COR-L47 (cell line): Measurements from ENCODE around the gene KRTAP4-7.
"Not testable (repeated sequence)": the region's sequence is repeated elsewhere in the genome, so short reads cannot be mapped to it uniquely, and the experiment has no call there.

Experiments
- DNase-seq: peaks from one replicate; lab custom pipeline; 2025; lab: John Stamatoyannopoulos, UW

The KRTAP4-7 gene

DNA sequence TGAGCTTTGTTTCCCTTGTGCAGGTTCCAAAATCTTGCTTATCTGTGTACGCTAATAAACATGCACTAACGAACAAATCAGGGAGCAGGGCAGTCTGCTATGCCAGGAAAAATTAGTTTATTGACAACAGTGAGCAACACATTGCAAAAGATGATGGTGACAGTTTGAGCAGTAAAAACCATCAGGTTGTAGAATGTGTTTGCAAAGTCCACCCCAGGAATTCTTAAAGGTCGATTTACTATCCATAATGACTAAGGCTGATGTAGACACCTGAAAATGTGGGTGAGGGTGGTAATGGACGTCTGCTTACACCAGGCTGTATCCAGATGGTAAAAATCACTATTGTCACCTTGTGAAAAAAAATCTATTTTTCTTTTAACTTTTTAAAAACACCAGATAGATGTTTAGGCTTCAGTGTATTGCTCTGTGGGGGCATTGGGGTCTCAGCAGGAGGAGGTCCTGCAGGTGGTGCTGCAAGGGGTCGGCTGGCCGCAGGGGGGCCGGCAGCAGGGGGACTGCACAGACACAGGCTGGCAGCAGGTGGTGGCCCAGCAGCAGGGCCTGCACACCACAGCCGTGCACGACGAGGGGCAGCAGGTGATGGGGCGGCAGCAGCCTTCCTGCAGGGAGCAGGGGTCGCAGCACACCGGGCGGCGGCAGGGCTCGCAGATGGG is 18.8 kb upstream of the KRTAP4-7 start:
- DNase-seq, result not testable (repeated sequence)

DNA sequence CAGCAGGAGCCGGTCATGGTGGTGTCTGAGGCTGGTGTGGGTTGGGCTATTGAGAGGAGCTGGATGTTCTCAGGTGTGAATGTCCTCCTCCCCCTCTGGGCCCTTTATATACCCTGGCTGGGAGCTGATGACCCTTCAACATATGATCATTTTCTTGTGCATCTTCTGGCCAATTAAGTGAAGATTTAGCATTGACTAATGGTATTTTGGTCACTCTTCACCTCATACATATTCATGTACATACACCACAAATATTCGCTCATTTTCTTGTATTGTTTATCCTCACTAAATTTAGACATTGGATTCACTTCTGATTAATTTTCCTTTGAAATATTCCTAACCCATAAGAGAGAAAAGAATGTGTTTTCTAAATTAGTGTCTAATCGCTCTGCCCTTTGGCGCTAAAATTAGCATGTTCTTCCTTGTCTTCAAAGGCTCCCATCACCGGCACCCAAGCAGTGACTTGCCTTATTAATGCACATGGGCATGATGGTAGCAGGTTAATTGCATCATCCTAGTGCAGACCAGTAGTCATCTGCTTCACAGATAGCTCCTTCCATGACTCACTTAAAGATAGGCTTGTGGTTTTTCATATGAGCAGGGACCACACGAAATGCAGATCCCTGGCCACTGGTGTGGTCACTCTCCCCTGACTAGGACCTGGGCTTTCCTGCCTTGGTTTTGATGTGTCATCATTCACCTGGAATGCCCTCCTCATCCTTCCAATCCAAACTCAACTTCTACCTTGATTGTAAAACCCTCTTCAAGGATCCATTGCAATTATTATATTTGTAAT is 17.9 kb upstream of the KRTAP4-7 start, which contains the start of gene KRTAP2-4:
Gene KRTAP2-4 (minus strand): TSS at position 51 of the 796 bp plus-strand sequence. CDS start 34 bp downstream, at position 17.
- DNase-seq, result no peak

DNA sequence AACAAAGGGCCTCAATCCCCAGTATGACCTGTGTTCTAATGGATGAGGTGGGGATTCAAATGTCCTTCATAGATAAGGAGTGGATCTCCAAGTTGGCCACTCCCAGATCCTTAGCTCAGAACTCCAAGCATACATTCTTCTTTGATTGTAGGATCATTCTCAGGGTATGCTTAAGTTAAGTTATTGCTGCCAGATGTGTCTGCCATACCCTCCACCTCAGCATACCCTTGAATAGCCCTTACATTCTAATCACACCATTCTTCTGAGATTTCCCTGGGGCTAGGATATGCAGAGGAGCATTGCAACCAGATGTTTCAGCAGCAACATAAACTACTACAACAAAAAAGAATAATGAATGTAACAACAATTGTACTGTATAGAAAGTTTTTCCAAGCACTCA is 16.7 kb upstream of the KRTAP4-7 start:
- no peak for DNase-seq

DNA sequence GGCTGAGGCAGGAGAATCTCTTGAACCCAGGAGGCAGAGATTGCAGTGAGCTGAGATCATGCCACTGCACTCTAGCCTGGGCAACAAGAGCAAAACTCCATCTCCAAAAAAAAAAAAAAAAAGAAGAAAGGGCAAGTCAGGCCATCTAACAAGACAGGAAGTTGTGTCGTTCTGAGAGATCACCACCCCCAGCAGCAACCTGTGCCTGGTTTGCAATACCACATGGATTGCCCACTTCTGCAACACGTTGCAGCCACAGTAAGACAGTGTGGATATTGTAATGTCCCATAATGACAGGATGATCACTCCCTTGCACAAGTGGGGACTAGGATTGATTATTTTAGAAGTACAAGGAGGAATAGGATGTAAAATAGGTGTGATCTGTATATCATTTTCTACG is 14.9 kb upstream of the KRTAP4-7 start:
- no peak for DNase-seq

DNA sequence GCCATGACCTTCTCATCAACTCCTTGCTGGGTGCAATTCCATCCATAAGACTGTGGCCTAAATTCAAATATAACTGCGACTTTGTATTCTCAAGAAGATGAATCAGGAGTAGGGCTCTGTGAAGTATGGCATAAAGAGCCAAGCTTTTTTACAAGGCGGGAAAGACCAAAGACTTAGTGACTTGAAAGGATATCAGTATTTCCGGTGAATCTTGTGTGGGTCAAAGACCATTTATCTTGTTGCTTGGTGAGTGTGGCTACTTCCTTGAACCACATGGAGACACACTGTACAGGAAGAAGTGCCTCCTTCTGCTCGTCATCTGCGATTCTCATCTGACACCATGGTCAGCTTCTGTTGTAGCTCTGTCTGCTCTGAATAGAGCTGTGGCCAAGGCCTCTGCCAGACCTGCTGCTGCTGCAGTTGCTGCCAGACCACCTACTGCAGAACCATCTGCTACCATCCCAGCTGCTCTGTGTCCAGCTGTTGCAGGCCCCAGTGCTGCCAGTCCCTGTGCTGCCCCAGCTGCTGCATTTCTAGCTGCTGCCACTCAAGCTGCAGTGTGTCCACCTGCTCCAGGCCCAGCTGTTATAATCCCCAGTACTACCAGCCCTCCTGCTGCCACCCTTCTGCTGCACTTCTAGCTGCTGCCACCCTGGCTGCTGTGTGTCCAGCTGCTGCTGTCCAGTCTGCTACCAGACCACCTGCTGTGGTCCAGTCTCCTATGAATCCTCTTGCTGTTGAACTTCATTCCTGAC is 12.2 kb upstream of the KRTAP4-7 start:
- DNase-seq, result no peak

DNA sequence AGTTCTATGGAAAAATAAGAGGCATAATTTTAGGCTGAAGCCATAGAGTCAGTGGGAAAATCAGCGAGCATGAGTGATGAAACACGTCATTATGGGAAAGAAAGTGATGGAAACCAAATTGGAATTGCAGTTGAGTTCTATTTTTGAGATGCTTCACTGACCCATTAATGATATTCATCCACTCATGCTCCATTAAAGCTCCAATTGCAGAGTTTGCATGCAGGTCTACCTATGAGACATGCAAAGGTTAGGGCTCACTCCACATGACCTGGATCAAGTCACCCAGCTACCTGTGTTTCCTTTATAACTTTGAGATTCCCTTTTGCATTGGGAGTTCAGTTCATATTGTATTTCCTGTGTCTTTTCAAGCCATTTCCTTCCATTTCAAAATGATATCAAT is 10.3 kb upstream of the KRTAP4-7 start:
- DNase-seq, result no peak

DNA sequence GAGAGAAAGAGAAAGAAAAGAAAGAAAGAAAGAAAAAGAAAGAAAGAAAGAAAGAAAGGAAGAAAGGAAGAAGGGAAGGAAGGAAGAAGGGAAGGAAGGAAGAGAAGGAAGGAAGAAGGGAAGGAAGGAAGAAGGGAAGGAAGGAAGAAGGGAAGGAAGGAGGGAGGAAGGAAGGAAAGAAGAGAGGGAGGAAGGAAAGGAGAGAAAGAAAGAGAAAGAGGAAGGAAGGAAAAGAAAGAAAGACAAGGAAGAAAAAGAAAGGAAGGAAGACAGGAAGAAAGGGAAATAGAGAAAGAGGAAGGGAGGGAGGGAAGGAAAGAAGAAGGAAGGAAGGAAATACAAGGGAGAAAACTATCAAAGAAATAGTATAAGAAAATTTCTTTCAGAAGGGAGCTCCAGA is 7.2 kb upstream of the KRTAP4-7 start:
- no peak for DNase-seq

DNA sequence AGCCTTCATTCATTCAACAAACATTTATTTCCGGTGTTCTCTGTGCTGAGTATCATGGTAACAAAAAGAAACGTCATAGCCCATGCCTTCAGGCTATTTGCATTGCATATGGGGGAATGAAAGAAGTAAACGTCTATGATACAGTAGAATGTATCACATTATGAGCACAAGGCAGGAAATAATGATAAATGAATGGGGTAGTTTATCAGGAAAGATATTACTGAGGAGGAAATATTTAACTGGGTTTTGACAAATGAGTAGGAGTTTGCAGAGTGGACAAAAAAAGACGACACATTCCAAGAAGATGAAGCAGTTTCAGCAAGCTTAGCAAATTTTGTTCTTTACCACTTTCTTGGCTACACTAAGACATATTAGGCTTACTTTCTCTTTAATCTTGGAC is 1.3 kb upstream of the KRTAP4-7 start:
- no peak for DNase-seq

DNA sequence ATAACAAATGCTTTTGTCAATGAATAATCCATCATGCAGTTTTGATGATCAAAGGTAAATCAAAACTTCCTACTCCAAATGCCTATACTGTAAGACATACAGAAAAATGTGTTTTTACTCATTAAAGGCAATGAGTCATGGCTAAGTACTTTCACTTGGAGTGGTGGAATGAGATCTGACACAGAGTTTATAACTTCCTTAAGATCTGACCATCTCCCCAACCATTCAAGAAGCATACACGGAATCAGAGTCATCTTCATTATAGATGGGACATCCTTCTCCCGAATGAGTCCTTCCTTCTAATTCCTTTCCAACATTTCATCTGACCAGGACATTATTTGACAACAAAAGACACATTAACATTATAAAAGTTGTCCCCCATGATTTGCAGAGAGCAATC is 523 bp upstream of the KRTAP4-7 start:
- not testable (repeated sequence) for DNase-seq

DNA sequence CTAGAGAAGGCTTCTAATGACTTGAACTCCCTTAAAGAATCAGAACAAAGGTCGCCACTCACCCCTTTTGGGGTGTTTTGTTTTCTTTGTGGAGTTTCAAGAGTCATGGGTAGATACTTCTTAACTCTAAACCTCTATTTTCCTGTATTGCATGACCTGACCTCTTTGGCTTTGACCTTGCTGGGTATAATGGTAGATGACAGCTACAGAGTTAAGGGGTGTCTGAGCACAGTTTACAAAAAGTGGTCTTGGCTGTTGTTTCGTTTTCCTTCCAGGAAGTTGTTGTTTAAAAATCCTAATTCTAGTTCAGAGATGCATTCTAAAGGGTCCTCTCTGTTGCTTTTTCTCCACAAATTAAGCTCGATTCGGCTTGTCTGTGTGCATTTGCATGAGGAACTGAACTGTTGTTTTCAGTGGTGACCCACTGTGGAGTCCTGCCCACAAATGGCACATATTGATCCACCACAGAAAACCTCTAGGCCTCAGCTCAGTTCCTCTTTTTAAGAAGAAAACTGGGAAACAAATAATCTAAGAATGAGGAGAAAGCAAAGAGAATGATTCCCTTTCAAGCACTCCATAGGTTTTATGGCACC is 4.9 kb downstream of the KRTAP4-7 start:
- not testable (repeated sequence) for DNase-seq

DNA sequence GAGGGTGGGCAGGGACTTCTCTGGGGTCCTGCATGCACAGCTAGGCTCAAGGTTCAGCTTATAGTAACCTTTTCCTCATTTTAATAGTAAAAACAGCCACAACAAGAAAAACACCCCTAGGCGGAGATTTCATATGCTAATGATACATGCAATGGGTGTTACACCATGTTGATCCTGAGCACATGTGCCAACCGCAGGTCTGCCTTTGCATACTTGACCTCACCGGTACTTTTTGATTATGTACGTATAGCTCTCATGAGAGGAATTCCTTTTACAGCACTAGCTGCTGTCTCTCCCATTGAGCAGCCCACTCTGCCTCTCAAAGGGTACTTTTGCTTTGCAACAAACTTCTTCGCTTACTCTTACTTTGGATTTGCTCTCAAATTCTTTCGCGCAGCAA is 12.1 kb downstream of the KRTAP4-7 start:
- no peak for DNase-seq

DNA sequence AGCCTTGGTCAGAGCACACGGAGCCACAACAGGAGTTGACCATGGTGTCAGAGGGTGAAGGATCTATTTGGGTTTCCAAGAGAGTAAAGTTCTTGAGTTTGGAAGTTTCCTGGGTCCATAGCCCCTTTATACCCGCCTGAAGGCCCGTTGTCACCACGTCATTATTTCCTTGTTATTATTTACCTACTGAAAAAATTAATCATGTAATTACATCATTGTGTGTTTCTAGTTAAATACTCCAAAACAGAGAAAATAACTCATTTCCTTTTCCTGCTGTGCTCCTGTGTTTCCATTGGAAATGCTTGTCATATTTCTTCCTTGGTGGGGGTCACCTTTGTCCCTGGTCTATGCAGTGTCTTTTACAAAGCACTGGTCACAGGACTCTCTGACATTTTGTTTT is 14.1 kb downstream of the KRTAP4-7 start, which contains the start of gene KRTAP4-8:
Gene KRTAP4-8 (minus strand): TSS at position 101 of the 400 bp plus-strand sequence. CDS start 58 bp downstream, at position 43.
- no peak for DNase-seq

DNA sequence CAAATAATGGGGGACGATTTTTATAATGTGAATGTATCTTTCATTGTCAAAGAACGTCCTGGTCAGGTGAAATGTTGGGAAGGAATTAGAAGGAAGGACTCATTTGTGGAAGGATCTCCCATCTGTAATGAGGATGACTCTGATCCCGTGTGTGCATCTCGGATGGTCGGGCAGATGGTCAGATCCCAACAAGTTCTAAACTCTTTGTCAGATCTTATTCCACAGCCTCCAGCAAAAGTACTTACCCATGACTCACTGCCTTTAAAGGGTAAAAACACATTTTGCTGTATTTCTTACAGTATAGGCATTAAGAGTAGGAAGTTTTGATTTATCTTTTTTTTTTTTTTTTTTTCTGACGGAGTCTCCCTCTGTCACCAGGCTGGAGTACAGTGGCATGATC is 14.5 kb downstream of the KRTAP4-7 start:
- no peak for DNase-seq

DNA sequence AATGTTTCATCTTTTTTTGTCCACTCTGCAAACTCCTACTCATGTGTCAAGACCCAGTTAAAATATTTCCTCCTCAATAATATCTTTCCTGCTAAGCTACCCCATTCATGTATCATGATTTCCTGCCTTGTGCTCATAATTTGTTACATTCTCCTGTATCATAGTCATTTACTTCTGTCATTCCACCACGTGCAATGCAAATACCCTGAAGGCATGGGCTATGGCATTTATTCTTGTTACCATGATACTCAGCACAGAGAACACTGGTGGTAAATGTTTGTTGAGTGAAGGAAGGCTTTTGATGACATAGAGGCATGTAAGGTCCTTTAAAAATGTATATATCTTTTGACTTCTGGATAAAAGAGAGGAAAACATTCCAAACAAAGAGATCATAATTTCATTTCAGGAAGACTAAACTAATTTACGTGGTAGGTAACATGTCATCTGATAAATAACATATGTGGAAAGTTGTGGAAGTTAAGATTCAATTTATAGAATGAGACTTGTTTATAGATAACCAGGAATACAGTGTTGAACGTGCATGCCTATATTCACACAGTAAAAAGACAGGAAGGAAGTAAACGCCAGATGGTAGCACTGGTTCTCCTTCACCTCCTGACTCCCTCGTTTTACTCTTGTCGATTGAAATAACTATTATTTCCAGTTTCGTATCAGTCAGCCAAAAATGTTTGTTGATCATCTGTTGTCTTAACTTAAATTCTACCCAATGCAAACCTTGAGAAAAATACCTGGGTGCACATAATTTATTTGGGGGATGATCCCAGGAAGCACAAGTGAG is 15.9 kb downstream of the KRTAP4-7 start:
- DNase-seq, result not testable (repeated sequence)

DNA sequence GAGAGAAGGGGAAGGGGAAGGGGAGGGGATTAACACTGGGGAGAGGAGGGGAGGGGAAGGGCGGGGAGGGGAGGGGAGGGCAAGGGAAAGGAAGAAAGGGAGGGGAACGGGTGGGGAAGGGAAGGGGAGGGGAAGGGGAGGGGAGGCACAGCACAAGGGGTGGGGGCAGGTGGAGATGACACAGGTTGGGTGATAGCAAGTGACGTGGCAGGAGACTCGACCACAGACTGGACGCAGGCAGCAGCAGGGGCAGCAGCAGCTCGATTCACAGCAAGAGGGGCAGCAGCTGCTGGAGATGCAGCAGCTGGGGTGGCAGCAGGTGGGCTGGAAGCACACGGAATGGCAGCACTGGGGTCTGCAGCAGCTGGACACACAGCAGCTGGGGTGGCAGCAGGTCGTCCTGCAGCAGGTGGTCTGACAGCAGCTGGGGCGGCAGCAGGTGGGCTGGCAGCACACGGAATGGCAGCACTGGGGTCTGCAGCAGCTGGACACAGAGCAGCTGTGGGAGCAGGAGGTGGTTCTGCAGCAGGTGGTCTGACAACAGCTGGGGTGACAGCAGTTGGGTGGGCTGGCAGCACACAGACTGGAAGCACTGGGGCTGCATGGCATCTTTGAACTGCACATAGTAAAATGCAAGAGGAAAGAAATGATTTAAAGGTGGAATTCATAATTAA is 17.8 kb downstream of the KRTAP4-7 start, which contains the start of gene KRTAP4-16:
Gene KRTAP4-16 (minus strand): TSS at position 624 of the 674 bp plus-strand sequence. CDS start 0 bp downstream, at position 624.
- DNase-seq, result no peak

DNA sequence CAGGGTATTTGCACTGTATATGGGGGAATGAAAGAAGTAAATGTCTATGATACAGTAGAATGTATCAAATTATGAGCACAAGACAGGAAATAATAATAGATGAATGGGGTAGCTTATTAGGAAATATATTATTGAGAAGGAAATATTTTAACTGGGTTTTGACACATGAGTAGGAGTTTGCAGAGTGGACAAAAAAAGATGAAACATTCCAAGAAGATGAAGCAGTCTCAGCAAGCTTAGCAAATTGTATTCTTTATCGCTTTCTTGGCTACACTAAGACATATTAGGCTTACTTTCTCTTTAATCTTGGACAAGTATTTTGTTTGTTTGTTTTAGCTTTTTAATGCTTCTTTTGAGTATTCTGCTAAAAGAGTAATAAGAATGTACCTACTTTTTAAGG is 19.9 kb downstream of the KRTAP4-7 start:
- no peak for DNase-seq

DNA sequence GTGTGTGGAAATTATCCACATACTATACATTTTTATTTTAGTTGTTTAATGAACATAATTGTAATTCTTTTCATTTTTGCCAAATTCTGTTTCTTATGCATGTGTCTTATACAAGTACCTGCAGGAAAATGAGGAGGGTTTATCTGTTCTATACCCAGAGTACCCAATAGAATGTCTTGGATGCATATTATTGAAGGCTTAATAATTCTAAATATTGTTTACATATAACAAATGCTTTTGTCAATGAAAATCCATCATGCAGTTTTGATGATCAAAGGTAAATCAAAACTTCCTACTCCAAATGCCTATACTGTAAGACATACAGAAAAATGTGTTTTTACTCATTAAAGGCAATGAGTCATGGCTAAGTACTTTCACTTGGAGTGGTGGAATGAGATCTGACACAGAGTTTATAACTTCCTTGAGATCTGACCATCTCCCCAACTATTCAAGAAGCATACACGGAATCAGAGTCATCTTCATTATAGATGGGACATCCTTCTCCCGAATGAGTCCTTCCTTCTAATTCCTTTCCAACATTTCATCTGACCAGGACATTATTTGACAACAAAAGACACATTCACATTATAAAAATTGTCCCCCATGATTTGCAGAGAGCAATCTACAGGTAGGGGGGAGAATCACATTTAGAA is 20.6 kb downstream of the KRTAP4-7 start:
- not testable (repeated sequence) for DNase-seq

DNA sequence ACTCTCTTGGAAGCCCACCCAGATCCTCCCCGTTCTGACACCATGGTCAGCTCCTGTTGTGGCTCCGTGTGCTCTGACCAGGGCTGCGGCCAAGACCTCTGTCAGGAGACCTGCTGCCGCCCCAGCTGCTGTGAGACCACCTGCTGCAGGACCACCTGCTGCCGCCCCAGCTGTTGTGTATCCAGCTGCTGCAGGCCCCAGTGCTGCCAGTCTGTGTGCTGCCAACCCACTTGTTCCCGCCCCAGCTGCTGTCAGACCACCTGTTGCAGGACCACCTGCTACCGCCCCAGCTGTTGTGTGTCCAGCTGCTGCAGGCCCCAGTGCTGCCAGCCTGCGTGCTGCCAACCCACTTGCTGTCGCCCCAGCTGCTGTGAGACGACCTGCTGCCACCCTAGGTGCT is 21.4 kb downstream of the KRTAP4-7 start, which contains the start of gene KRTAP4-9:
Gene KRTAP4-9 (plus strand): TSS at position 43 of the 400 bp plus-strand sequence. CDS start 0 bp downstream, at position 43.
- DNase-seq, result not testable (repeated sequence)

DNA sequence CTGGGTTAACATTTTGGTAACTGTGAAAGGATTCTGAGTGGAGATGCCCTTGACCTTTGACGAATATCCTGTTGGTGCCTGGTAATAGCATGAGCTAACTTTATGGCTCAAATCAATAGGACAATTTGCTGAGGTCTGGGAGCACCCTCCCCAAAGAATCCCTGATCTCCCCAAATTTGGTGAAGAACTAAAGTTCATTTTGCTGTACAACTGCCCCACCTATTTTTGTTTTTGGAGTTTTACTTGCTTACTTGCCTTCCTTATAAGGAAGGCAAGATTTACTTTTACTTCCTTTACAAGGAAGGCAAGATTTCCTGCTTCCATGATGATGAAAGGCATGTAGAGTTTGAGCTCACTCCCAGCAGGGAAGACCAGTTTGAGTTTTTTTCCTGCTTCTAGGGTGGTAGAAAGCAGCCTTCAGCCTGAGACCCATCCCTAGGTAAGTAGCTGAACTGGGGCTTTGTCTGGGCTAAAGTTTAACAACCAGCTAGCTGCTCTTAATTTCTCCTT is 24.0 kb downstream of the KRTAP4-7 start:
- no peak for DNase-seq
